K562 (cell line): ENCODE data around the gene OLFML1.

Source experiments
- DMBX1 ChIP-seq: fragments of 250-450 bp; sonication (Bioruptor Pico); IDR thresholded peaks from 2 replicates; pipeline ENCODE4 v1.8.0; 2022; ENCODE audit warnings: inconsistent platforms, mild to moderate bottlenecking, moderate library complexity, borderline replicate concordance
- FOSL1 ChIP-seq: fragments of 200-800 bp; sonication (Bioruptor generic); conservative IDR thresholded peaks from 2 replicates; pipeline ENCODE4 v1.6.1; 2016; ENCODE audit warnings: missing genetic modification characterization, missing compliant biosample characterization
- FOXA3 ChIP-seq, 2 experiments: fragments of 450-650 bp in 1 of 2; sonication (generic) in 1 of 2; formaldehyde crosslinking; IDR thresholded peaks in 1 of 2; conservative IDR thresholded peaks in 1 of 2; 2 replicates each; pipeline versions ENCODE4 v1.4.0 to v1.8.0; 2020 to 2022; ENCODE audit warnings: mild to moderate bottlenecking in 2 of 2, missing genetic modification reagents in 1 of 2
- HINFP ChIP-seq: fragments of 450-650 bp; conservative IDR thresholded peaks from 2 replicates; pipeline ENCODE4 v1.6.1; 2016; ENCODE audit warnings: missing genetic modification characterization, low read depth, mild to moderate bottlenecking, control low read depth, missing compliant biosample characterization
- MTA1 ChIP-seq: fragments of 450-650 bp; IDR thresholded peaks from 2 replicates; pipeline ENCODE4 v1.6.1; 2017; ENCODE audit warnings: borderline replicate concordance
- POLR2A ChIP-seq: fragments of 450-650 bp; conservative IDR thresholded peaks from 2 replicates; pipeline ENCODE4 v1.6.1; 2016
- SAP30 ChIP-seq: fragments of 200-600 bp; sonication (generic); IDR thresholded peaks from 2 replicates; pipeline ENCODE4 v1.6.1; 2012; ENCODE audit warnings: borderline replicate concordance, low read depth, mild to moderate bottlenecking, moderate library complexity, low read length, control low read depth, inconsistent platforms; ENCODE audit not compliant: insufficient read depth, poor library complexity, severe bottlenecking
- ZNF140 ChIP-seq: fragments of 250-450 bp; sonication (Bioruptor Pico); IDR thresholded peaks from 2 replicates; pipeline ENCODE4 v1.8.0; 2021; ENCODE audit warnings: moderate library complexity, mild to moderate bottlenecking, inconsistent platforms
- ZNF24 ChIP-seq: fragments of 450-650 bp; IDR thresholded peaks from 2 replicates; pipeline ENCODE4 v1.6.1; 2016
- ZNF76 ChIP-seq: fragments of 250-450 bp; sonication (Bioruptor Pico); IDR thresholded peaks from 2 replicates; pipeline ENCODE4 v1.4.0; 2020; ENCODE audit warnings: mild to moderate bottlenecking, moderate library complexity, borderline replicate concordance
- TF ChIP-seq, protein P1 (sequence below), 3 experiments: IDR thresholded peaks in 2 of 3; conservative IDR thresholded peaks in 1 of 3; 2 replicates each; pipeline ENCODE4 v1.5.1; 2011 to 2012; ENCODE audit warnings: low read length in 3 of 3, mild to moderate bottlenecking in 3 of 3, control low read depth in 2 of 3, improper control_type of control experiment in 1 of 3, inconsistent platforms in 1 of 3, low read depth in 1 of 3, mixed read lengths in 1 of 3, moderate library complexity in 1 of 3; ENCODE audit not compliant: insufficient read depth in 2 of 3

DNA sequence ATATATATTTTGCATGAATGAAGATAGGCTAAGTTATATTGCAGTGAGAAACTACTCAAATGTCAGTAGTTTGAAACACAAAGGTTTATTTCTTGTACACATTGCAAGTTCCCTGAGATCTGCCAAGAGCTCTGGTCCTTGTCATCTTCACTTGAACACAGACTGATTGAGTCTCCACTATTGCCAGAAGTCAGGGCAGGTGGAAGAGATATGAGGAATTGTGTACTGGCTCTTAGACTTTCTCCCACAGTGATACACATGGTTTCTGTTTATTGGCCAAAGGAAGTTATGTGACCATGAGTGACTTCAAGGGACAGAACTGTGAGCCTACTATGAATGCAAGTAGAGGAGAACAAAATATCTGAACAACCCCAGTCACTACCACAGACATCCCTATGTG lies 72.7 kb downstream of the OLFML1 start:
- TF ChIP-seq ZNF140 (no peak), MTA1 (no peak), ZNF76 (CRISPR knock-in tag) (no peak), FOXA3 (CRISPR knock-in tag; conservative IDR thresholded peaks at IDR 0.05 in 1 of 2, IDR thresholded peaks at IDR 0.05 in 1 of 2) (no peak), ZNF24 (no peak), HINFP (tag) (no peak), FOSL1 (tag) (no peak), SAP30 (no peak), POLR2A (no peak), DMBX1 (CRISPR knock-in tag) (no peak)
- TF ChIP-seq, protein P1, sequence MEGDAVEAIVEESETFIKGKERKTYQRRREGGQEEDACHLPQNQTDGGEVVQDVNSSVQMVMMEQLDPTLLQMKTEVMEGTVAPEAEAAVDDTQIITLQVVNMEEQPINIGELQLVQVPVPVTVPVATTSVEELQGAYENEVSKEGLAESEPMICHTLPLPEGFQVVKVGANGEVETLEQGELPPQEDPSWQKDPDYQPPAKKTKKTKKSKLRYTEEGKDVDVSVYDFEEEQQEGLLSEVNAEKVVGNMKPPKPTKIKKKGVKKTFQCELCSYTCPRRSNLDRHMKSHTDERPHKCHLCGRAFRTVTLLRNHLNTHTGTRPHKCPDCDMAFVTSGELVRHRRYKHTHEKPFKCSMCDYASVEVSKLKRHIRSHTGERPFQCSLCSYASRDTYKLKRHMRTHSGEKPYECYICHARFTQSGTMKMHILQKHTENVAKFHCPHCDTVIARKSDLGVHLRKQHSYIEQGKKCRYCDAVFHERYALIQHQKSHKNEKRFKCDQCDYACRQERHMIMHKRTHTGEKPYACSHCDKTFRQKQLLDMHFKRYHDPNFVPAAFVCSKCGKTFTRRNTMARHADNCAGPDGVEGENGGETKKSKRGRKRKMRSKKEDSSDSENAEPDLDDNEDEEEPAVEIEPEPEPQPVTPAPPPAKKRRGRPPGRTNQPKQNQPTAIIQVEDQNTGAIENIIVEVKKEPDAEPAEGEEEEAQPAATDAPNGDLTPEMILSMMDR (IDR thresholded peaks at IDR 0.05 in 2 of 3, conservative IDR thresholded peaks at IDR 0.05 in 1 of 3; ENCODE audit: insufficient read depth in 2 of 3, low read depth in 1 of 3, low read length in 3 of 3): no peak
